ENCODE results near the gene STX10. TPM values are rescaled to one million over a fixed set of nuclear protein-coding genes. Genes with fewer than 3 reads are reported as not detected.
"Not testable (repeated sequence)": the region's sequence is repeated elsewhere in the genome, so short reads cannot be mapped to it uniquely, and the experiment has no call there.

Gene STX10
- total RNA-seq, 1 donor from 2014 or later = 75.3 TPM

DNA sequence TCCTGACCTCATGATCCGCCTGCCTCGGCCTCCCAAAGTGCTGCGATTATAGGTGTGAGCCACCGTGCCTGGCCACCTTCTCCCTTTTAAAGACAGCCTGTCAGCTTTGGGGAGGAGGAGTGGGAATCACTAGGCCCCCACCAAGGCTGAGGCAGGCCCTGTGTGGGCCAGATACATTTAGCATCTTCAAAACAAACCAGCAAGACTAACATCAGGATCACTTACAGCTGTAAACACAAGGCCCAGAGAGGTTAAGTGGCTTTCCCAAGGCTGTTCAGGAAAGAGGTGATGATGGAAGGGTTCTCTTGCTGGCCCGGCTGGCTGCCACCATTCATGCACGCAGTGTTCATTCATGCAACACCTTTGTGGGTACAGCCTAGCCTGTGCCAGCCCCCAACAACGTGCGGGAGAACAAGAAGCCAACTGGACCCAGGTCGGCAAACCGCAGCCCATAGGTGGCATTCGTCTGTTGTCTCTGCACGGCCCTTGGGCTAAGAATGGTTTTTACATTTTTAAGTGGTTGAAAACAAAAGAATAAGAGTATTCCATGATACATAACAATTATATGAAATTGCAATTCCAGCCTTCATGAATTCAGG, 23.1 kb upstream of the STX10 start:
- no peaks in the 10 kb centered on the region for H3K36me3 ChIP-seq (ENCODE audit: control insufficient read depth, insufficient read depth, low read length)
- FAIRE-seq (no peak), DNase-seq (ENCODE audit: low read depth) (no peak)
- no peak overlapping the region for H3K4me3 ChIP-seq (ENCODE audit: low read depth, low read length)
- no peaks in the 10 kb centered on the region for H3K27me3 ChIP-seq (ENCODE audit: control insufficient read depth, insufficient read depth, low read length)
- TF ChIP-seq, protein P1, sequence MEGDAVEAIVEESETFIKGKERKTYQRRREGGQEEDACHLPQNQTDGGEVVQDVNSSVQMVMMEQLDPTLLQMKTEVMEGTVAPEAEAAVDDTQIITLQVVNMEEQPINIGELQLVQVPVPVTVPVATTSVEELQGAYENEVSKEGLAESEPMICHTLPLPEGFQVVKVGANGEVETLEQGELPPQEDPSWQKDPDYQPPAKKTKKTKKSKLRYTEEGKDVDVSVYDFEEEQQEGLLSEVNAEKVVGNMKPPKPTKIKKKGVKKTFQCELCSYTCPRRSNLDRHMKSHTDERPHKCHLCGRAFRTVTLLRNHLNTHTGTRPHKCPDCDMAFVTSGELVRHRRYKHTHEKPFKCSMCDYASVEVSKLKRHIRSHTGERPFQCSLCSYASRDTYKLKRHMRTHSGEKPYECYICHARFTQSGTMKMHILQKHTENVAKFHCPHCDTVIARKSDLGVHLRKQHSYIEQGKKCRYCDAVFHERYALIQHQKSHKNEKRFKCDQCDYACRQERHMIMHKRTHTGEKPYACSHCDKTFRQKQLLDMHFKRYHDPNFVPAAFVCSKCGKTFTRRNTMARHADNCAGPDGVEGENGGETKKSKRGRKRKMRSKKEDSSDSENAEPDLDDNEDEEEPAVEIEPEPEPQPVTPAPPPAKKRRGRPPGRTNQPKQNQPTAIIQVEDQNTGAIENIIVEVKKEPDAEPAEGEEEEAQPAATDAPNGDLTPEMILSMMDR (IDR thresholded peaks at IDR 0.05; ENCODE audit: insufficient read depth, low read length, severe bottlenecking) = no peak

DNA sequence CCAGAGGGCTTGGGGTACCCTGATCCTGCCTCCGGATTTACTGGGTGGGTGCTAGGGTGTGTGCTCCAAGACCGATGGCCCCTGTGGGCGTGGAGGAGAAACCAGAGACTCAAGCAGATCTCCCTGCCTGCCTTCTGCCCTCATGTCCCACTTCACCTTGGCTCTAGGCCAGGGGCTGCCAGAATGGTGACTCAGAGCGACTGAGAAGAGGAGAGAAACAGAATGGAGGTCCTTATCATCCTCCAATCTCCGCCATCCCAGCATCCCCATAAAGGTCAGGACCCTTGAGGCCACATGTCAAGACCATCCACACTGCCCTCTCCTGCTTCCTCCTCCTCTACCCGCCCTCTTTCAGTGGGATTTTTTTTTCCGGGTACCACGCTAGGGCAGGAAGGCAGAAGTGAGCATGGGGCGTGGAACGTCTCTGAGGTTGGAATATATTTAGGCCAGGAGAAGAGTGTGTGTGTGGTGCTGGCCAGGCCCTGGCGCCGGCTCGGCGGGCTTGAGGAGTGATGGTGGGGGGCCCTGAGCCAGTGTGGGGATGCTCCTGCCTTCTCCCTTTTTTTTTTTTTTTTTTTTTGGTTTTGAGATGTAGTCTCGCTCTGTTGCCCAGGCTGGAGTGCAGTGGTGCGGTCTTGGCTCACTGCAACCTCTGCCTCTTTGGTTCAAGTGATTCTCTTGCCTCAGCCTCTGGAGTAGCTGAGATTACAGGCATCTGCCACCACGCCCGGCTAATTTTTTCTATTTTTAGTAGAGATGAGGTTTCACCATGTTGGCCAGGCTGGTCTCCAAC, 22.4 kb upstream of the STX10 start:
- no peaks in the 10 kb centered on the region for H3K36me3 ChIP-seq (ENCODE audit: control insufficient read depth, insufficient read depth, low read length)
- no peak overlapping the region for H3K4me3 ChIP-seq (ENCODE audit: low read depth, low read length)
- DNase-seq (ENCODE audit: low read depth) (peak; percentile 81), FAIRE-seq (no peak)
- TF ChIP-seq, protein P1 (IDR thresholded peaks at IDR 0.05; ENCODE audit: insufficient read depth, low read length, severe bottlenecking) = no peak
- no peaks in the 10 kb centered on the region for H3K27me3 ChIP-seq (ENCODE audit: control insufficient read depth, insufficient read depth, low read length)

DNA sequence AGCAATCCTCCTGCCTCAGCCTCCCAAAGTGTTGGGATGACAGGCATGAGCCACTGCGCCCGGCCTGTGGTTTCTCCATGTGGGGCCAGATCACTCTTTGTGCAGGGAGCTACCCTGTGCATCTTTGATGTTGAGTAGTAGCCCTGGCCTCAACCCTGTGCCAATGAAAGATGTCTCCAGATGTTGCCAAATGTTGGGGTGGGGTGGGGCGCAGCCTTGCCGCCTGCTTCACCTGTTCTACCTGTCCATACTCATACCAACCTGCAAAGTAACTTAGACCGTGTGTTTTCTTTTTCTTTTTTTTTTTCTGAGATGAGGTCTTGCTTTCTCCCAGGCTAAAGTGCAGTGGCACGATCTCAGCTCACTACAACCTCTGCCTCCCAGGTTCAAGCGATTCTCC, 21.0 kb upstream of the STX10 start:
- Histone ChIP-seq H3K4me3 (ENCODE audit: low read depth, low read length) (no peak overlapping the region), H3K36me3 (ENCODE audit: control insufficient read depth, insufficient read depth, low read length) (no peaks in the 10 kb centered on the region), H3K27me3 (ENCODE audit: control insufficient read depth, insufficient read depth, low read length) (no peaks in the 10 kb centered on the region)
- TF ChIP-seq, protein P1 (IDR thresholded peaks at IDR 0.05; ENCODE audit: insufficient read depth, low read length, severe bottlenecking) = no peak
- DNase-seq (ENCODE audit: low read depth) = no peak
- FAIRE-seq = no peak

DNA sequence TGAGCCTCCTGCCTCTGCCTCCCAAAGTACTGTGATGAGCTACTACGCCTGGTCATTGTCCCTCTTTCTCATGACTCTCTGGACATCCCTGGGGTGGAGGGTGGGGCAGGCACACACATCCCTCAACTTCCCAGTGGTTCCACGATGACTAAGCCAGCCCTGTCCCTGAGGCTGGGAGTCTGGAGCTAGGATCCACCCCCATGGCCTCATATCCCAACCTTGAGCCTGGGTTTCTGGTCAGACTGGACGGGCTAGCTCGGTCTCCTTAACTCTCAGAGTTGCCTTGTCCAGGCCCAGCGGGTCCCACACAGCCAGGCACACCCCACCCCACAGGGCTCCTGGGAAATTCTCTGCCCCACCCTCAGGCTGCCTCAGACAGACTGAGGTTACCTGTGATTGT, 19.6 kb upstream of the STX10 start:
- no peak for FAIRE-seq

DNA sequence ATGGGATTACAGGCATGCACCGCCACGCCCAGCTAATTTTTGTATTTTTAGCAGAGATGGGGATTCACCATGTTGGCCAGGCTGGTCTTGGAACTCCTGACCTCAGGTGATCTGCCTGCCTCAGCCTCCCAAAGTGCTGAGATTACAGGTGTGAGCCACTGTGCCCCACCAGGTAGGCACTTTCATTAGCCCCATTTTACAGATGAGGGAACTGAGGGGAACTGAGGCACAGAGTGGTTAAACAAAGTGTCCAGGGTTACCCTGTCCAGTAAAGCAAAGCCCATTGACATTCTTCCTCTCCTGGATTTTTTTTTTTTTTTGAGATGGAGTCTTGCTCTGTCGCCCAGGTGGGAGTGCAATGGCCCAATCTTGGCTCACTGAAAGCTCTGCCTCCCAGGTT, 16.0 kb upstream of the STX10 start:
- H3K4me3 ChIP-seq (ENCODE audit: low read depth, low read length); FAIRE-seq: not testable (repeated sequence)

More for the DNA sequence above, 19.6 kb upstream of the STX10 start:
- Histone ChIP-seq H3K27me3 (ENCODE audit: control insufficient read depth, insufficient read depth, low read length) (no peaks in the 10 kb centered on the region), H3K36me3 (ENCODE audit: control insufficient read depth, insufficient read depth, low read length) (no peaks in the 10 kb centered on the region), H3K4me3 (ENCODE audit: low read depth, low read length) (no peak overlapping the region)
- DNase-seq (ENCODE audit: low read depth) = peak; percentile 91
- TF ChIP-seq, protein P1 (IDR thresholded peaks at IDR 0.05; ENCODE audit: insufficient read depth, low read length, severe bottlenecking) = no peak

DNA sequence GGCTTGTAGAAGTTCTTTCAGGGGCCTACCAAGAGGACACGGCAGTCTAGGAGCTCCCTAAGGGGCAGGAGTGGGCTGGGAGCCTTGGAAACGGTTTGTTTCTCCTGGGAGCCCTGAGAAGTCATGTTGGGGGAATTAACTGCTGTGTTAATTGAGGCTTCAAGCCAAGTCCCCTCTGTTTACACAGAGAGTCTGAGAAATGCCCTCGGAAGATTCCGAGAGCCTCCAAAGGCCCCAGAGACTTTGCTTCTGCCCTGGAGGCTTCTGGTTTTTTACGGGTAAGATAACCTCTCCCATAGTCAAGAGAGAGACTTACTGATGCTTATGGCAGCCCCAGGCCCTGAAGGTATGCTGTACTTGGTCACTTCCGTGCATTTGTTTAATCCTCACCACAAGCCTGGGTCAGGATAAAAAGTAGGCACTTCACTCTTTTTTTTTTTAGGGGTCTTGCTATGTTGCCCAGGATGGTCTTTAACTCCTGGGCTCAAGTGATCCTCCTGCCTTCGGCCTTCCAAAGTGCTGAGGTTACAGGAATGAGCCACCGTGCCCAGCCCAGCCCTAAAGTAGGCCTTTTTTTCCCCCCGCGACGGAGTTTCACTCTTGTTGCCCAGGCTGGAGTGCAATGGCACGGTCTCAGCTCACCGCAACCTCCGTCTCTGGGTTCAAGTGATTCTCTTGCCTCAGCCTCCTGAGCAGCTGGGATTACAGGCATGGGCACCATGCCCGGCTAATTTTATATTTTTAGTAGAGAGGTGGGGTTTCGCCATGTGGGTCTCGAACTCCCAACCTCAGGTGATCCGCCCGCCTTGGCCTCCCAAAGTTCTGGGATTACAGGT, 15.2 kb upstream of the STX10 start:
- no peak overlapping the region for H3K4me3 ChIP-seq (ENCODE audit: low read depth, low read length)
- DNase-seq (ENCODE audit: low read depth) (no peak), FAIRE-seq (no peak)
- no peaks in the 10 kb centered on the region for H3K36me3 ChIP-seq (ENCODE audit: control insufficient read depth, insufficient read depth, low read length)
- TF ChIP-seq, protein P1 (IDR thresholded peaks at IDR 0.05; ENCODE audit: insufficient read depth, low read length, severe bottlenecking) = no peak
- no peaks in the 10 kb centered on the region for H3K27me3 ChIP-seq (ENCODE audit: control insufficient read depth, insufficient read depth, low read length)

More for the DNA sequence above, 16.0 kb upstream of the STX10 start:
- not testable (repeated sequence) for DNase-seq (ENCODE audit: low read depth); H3K36me3 ChIP-seq (ENCODE audit: control insufficient read depth, insufficient read depth, low read length); H3K27me3 ChIP-seq (ENCODE audit: control insufficient read depth, insufficient read depth, low read length)

All from bronchial epithelial cell (primary cell).